ENCODE results near the gene CFH.
"Not testable (repeated sequence)": the region's sequence is repeated elsewhere in the genome, so short reads cannot be mapped to it uniquely, and the experiment has no call there.

Gene CFH

GRCh38 chr1:196765019-196765740 is 113.3 kb downstream of the CFH start:
- not testable (repeated sequence) for DNase-seq (ENCODE audit: low read depth, low spot score)

GRCh38 chr1:196769823-196770222 is 118.0 kb downstream of the CFH start:
- DNase-seq (ENCODE audit: low read depth, low spot score) = not testable (repeated sequence)

- DNase-seq (ENCODE audit: low read depth, low spot score) = no peak
These were observed 121.9 kb downstream of the CFH start for GRCh38 chr1:196773713-196774112.

- no peak for DNase-seq (ENCODE audit: low read depth, low spot score)
These were observed 122.3 kb downstream of the CFH start for GRCh38 chr1:196774175-196774574.

GRCh38 chr1:196774603-196775002 is 122.8 kb downstream of the CFH start, which contains the start of gene CFHR3:
TSS of gene CFHR3 (plus strand) at chr1:196774840. CDS start at chr1:196774887, 47 bp downstream.
- no peak for DNase-seq (ENCODE audit: low read depth, low spot score)

- no peak for DNase-seq (ENCODE audit: low read depth, low spot score)
These were observed 125.8 kb downstream of the CFH start for GRCh38 chr1:196777603-196778002.

- no peak for DNase-seq (ENCODE audit: low read depth, low spot score)
These were observed 127.2 kb downstream of the CFH start for GRCh38 chr1:196779093-196779492.

- DNase-seq (ENCODE audit: low read depth, low spot score) = not testable (repeated sequence)
These were observed 139.4 kb downstream of the CFH start for GRCh38 chr1:196791252-196791651.

- DNase-seq (ENCODE audit: low read depth, low spot score) = not testable (repeated sequence)
These were observed 142.3 kb downstream of the CFH start for GRCh38 chr1:196794103-196794502.
